IgD-negative memory B cell (primary cell): ENCODE data around the gene AKR1D1. TPM values are rescaled to one million over a fixed set of nuclear protein-coding genes. Genes with fewer than 3 reads are reported as not detected.
"Not testable (repeated sequence)": the region's sequence is repeated elsewhere in the genome, so short reads cannot be mapped to it uniquely, and the experiment has no call there.

Experiments used
- H3K27ac Mint-ChIP-seq, 3 donors: one replicate each; pipeline ENCODE4 v1.8.0; 2020 to 2022; ENCODE audit warnings: mild to moderate bottlenecking in 3 of 3, mixed read lengths in 3 of 3, moderate library complexity in 1 of 3
- H3K27me3 Mint-ChIP-seq: one replicate; pipeline ENCODE4 v1.8.0; 2021; ENCODE audit warnings: mixed read lengths
- H3K36me3 Mint-ChIP-seq: one replicate; pipeline ENCODE4 v1.8.0; 2020; ENCODE audit warnings: mild to moderate bottlenecking, mixed read lengths
- H3K4me1 Mint-ChIP-seq, 3 donors: one replicate each; pipeline ENCODE4 v1.8.0; 2020 to 2022; ENCODE audit warnings: mixed read lengths in 3 of 3, mild to moderate bottlenecking in 1 of 3
- H3K4me3 Mint-ChIP-seq, 4 donors: one replicate each; pipeline ENCODE4 v1.8.0; 2020 to 2022; ENCODE audit warnings: mild to moderate bottlenecking in 4 of 4, mixed read lengths in 4 of 4, moderate library complexity in 3 of 4
- H3K9me3 Mint-ChIP-seq, 3 donors: one replicate each; pipeline ENCODE4 v1.8.0; 2020 to 2021; ENCODE audit warnings: mixed read lengths in 3 of 3, mild to moderate bottlenecking in 1 of 3
- polyA plus RNA-seq: library from polyadenylated mRNA; unstranded; fragments of 300-500 nt; fragmentation: Illumina TruSeq; gene quantifications from one replicate; pipeline ENCODE4 v1.2.3, GENCODE V29; 2021

AKR1D1 gene
- polyA plus RNA-seq: not detected

- Mint-ChIP-seq H3K27me3 (no peaks in the 10 kb centered on the region), H3K36me3 (no peaks in the 10 kb centered on the region), H3K9me3 (peaks cover 0 to 10% (median 7%) of the 10 kb centered on the region in 3 donors), H3K27ac (no peak within 1 kb of the TSS), H3K4me1 (no peaks in the 10 kb centered on the region), H3K4me3 (peak within 1 kb of the TSS in 1 of 4 donors; percentile 34)
These were observed at the start of gene AKR1D1 for GRCh38 chr7:138076196-138076595. Gene AKR1D1 (plus strand): TSS chr7:138076459. CDS start chr7:138076519, 60 bp downstream.

- H3K9me3 Mint-ChIP-seq: peaks cover 0 to 9% (median 7%) of the 10 kb centered on the region in 3 donors
- H3K27ac Mint-ChIP-seq: no peak overlapping the region
- peak overlapping the region in 1 of 4 donors; percentile 61 for H3K4me3 Mint-ChIP-seq
- peaks cover 18 to 39% (median 24%) of the 10 kb centered on the region in 3 donors for H3K4me1 Mint-ChIP-seq
- no peaks in the 10 kb centered on the region for H3K27me3 Mint-ChIP-seq
- peaks cover 2% of the 10 kb centered on the region for H3K36me3 Mint-ChIP-seq
These were observed 49.2 kb upstream of the AKR1D1 start for GRCh38 chr7:138027100-138027499.

- peaks cover 2% of the 10 kb centered on the region for H3K36me3 Mint-ChIP-seq
- peaks cover 12 to 37% (median 20%) of the 10 kb centered on the region in 3 donors for H3K4me1 Mint-ChIP-seq
- H3K27ac Mint-ChIP-seq: peak overlapping the region in 1 of 3 donors; percentile 29
- no peak overlapping the region for H3K4me3 Mint-ChIP-seq
- H3K9me3 Mint-ChIP-seq: peaks cover 0 to 9% (median 5%) of the 10 kb centered on the region in 3 donors
- H3K27me3 Mint-ChIP-seq: no peaks in the 10 kb centered on the region
These were observed 47.1 kb upstream of the AKR1D1 start for GRCh38 chr7:138029126-138029525.

GRCh38 chr7:138029941-138030340 lies 46.3 kb upstream of the AKR1D1 start:
- no peak overlapping the region for H3K4me3 Mint-ChIP-seq
- H3K27me3 Mint-ChIP-seq: no peaks in the 10 kb centered on the region
- H3K36me3 Mint-ChIP-seq: peaks cover 2% of the 10 kb centered on the region
- peaks cover 0 to 9% (median 5%) of the 10 kb centered on the region in 3 donors for H3K9me3 Mint-ChIP-seq
- peaks cover 11 to 36% (median 18%) of the 10 kb centered on the region in 3 donors for H3K4me1 Mint-ChIP-seq
- no peak overlapping the region for H3K27ac Mint-ChIP-seq

- H3K4me1 Mint-ChIP-seq: peaks cover 8 to 36% (median 13%) of the 10 kb centered on the region in 3 donors
- no peak overlapping the region for H3K27ac Mint-ChIP-seq
- peaks cover 0 to 5% (median 2%) of the 10 kb centered on the region in 3 donors for H3K9me3 Mint-ChIP-seq
- no peaks in the 10 kb centered on the region for H3K27me3 Mint-ChIP-seq
- H3K36me3 Mint-ChIP-seq: peaks cover 2% of the 10 kb centered on the region
- H3K4me3 Mint-ChIP-seq: no peak overlapping the region
These were observed 45.4 kb upstream of the AKR1D1 start for GRCh38 chr7:138030679-138031351.

- Mint-ChIP-seq H3K36me3 (peaks cover 2% of the 10 kb centered on the region), H3K4me3 (no peak overlapping the region), H3K9me3 (peaks cover 0 to 4% (median 2%) of the 10 kb centered on the region in 3 donors), H3K4me1 (peaks cover 5 to 25% (median 9%) of the 10 kb centered on the region in 3 donors), H3K27me3 (peaks cover 3% of the 10 kb centered on the region), H3K27ac (no peak overlapping the region)
These were observed 44.1 kb upstream of the AKR1D1 start for GRCh38 chr7:138032186-138032585.

- peaks cover 5 to 21% (median 7%) of the 10 kb centered on the region in 3 donors for H3K4me1 Mint-ChIP-seq
- no peak overlapping the region for H3K27ac Mint-ChIP-seq
- H3K36me3 Mint-ChIP-seq: peaks cover 2% of the 10 kb centered on the region
- peaks cover 0 to 4% (median 2%) of the 10 kb centered on the region in 3 donors for H3K9me3 Mint-ChIP-seq
- no peak overlapping the region for H3K4me3 Mint-ChIP-seq
- peaks cover 3% of the 10 kb centered on the region for H3K27me3 Mint-ChIP-seq
These were observed 43.5 kb upstream of the AKR1D1 start for GRCh38 chr7:138032770-138033169.

GRCh38 chr7:138033241-138033640 lies 43.0 kb upstream of the AKR1D1 start:
- Mint-ChIP-seq H3K27me3 (peaks cover 3% of the 10 kb centered on the region), H3K4me1 (peaks cover 3 to 17% (median 4%) of the 10 kb centered on the region in 3 donors), H3K4me3 (no peak overlapping the region), H3K27ac (no peak overlapping the region), H3K9me3 (peaks cover 0 to 4% (median 2%) of the 10 kb centered on the region in 3 donors), H3K36me3 (peaks cover 2% of the 10 kb centered on the region)

- H3K9me3 Mint-ChIP-seq: peaks cover 0 to 8% (median 4%) of the 10 kb centered on the region in 3 donors
- no peak overlapping the region for H3K4me3 Mint-ChIP-seq
- peaks cover 2% of the 10 kb centered on the region for H3K36me3 Mint-ChIP-seq
- peaks cover 6% of the 10 kb centered on the region for H3K27me3 Mint-ChIP-seq
- no peak overlapping the region for H3K27ac Mint-ChIP-seq
- peaks cover 2 to 16% (median 3%) of the 10 kb centered on the region in 3 donors for H3K4me1 Mint-ChIP-seq
These were observed 40.1 kb upstream of the AKR1D1 start for GRCh38 chr7:138036135-138036534.

- not testable (repeated sequence) for H3K36me3 Mint-ChIP-seq, H3K9me3 Mint-ChIP-seq, H3K27ac Mint-ChIP-seq, H3K27me3 Mint-ChIP-seq, H3K4me1 Mint-ChIP-seq
- H3K4me3 Mint-ChIP-seq: peak overlapping the region in 1 of 4 donors; percentile 2
These were observed 36.2 kb upstream of the AKR1D1 start for GRCh38 chr7:138040063-138040462.

- Mint-ChIP-seq H3K9me3 (peaks cover 0 to 8% (median 0%) of the 10 kb centered on the region in 3 donors), H3K4me3 (no peak overlapping the region), H3K27me3 (no peaks in the 10 kb centered on the region), H3K27ac (no peak overlapping the region), H3K4me1 (peaks cover 0 to 4% (median 3%) of the 10 kb centered on the region in 3 donors), H3K36me3 (peaks cover 2% of the 10 kb centered on the region)
These were observed 31.4 kb upstream of the AKR1D1 start for GRCh38 chr7:138044897-138045296.

GRCh38 chr7:138047907-138048306 lies 28.4 kb upstream of the AKR1D1 start:
- Mint-ChIP-seq H3K36me3 (no peaks in the 10 kb centered on the region), H3K27me3 (no peaks in the 10 kb centered on the region), H3K9me3 (peaks cover 0 to 7% (median 5%) of the 10 kb centered on the region in 3 donors)

GRCh38 chr7:138049505-138050116 lies 26.6 kb upstream of the AKR1D1 start:
- H3K9me3 Mint-ChIP-seq: peaks cover 0 to 7% (median 5%) of the 10 kb centered on the region in 3 donors
- no peak overlapping the region for H3K4me3 Mint-ChIP-seq
- H3K27me3 Mint-ChIP-seq: no peaks in the 10 kb centered on the region
- H3K4me1 Mint-ChIP-seq: no peaks in the 10 kb centered on the region
- H3K36me3 Mint-ChIP-seq: no peaks in the 10 kb centered on the region
- H3K27ac Mint-ChIP-seq: no peak overlapping the region

More at GRCh38 chr7:138047907-138048306, 28.4 kb upstream of the AKR1D1 start:
- Mint-ChIP-seq H3K27ac (no peak overlapping the region), H3K4me3 (no peak overlapping the region), H3K4me1 (no peaks in the 10 kb centered on the region)

GRCh38 chr7:138051712-138052247 lies 24.5 kb upstream of the AKR1D1 start:
- H3K27me3 Mint-ChIP-seq, H3K4me1 Mint-ChIP-seq, H3K9me3 Mint-ChIP-seq: not testable (repeated sequence)

GRCh38 chr7:138052696-138053095 lies 23.6 kb upstream of the AKR1D1 start:
- H3K9me3 Mint-ChIP-seq: peaks cover 0 to 7% (median 5%) of the 10 kb centered on the region in 3 donors
- H3K4me3 Mint-ChIP-seq: peak overlapping the region in 1 of 4 donors; percentile 7
- no peaks in the 10 kb centered on the region for H3K4me1 Mint-ChIP-seq
- H3K27ac Mint-ChIP-seq: no peak overlapping the region
- no peaks in the 10 kb centered on the region for H3K36me3 Mint-ChIP-seq
- H3K27me3 Mint-ChIP-seq: no peaks in the 10 kb centered on the region

More at GRCh38 chr7:138051712-138052247, 24.5 kb upstream of the AKR1D1 start:
- not testable (repeated sequence) for H3K4me3 Mint-ChIP-seq, H3K36me3 Mint-ChIP-seq
- peak overlapping the region in 1 of 3 donors; percentile 31 for H3K27ac Mint-ChIP-seq
